Pancreas (tissue), 10 donors: ENCODE data around the gene ATXN1. TPM values are rescaled to one million over a fixed set of nuclear protein-coding genes. Genes with fewer than 3 reads are reported as not detected.

ENCODE experiments used
- ATAC-seq, 4 donors: fragments of 200-7000 bp; cut with Tn5 transposase; one replicate each; pipeline versions ENCODE4 v1.8.0 to v1.9.1; 2020; ENCODE audit warnings: mild to moderate bottlenecking in 4 of 4, moderate library complexity in 4 of 4
- DNase-seq, 6 donors: peaks; one replicate each; pipeline ENCODE4 v3.0.0-alpha.2; 2020
- FAIRE-seq: peaks from 2 replicates; lab custom pipeline; 2012; peaks lifted over from hg19 to GRCh38; lab: Jason Lieb, UNC
- H3K27ac ChIP-seq, 4 donors: fragments of 200-600 bp; sonication (generic); 1 replicate in 3 of 4; 2 replicates in 1 of 4; pipeline versions ENCODE4 v1.5.0 to v1.8.0; 2020
- H3K27me3 ChIP-seq, 4 donors: fragments of 200-600 bp; one replicate each; pipeline ENCODE4 v1.8.0; 2021
- H3K36me3 ChIP-seq, 3 donors: fragments of 200-600 bp; sonication (generic) in 1 of 3; one replicate each; pipeline versions ENCODE4 v1.5.0 to v1.8.0; 2020 to 2021
- H3K4me1 ChIP-seq, 3 donors: fragments of 200-600 bp; one replicate each; pipeline ENCODE4 v1.8.0; 2021
- H3K4me3 ChIP-seq, 4 donors: fragments of 200-600 bp; sonication (generic) in 2 of 4; one replicate each; pipeline versions ENCODE4 v1.5.0 to v1.8.0; 2020 to 2021
- H3K9me3 ChIP-seq, 4 donors: fragments of 200-600 bp; one replicate each; pipeline ENCODE4 v1.8.0; 2021
- CTCF ChIP-seq, 4 donors: fragments of 200-600 bp; sonication (generic) in 3 of 4; IDR thresholded peaks; one replicate each; pipeline versions ENCODE4 v1.5.0 to v1.8.0; 2021; ENCODE audit warnings: antibody characterized with exemption in 4 of 4
- WGBS, 2 donors: extraction: QIAGEN DNeasy Blood & Tissue Kit; methylation state at CpG; one replicate each; pipeline ENCODE4 v1.1.7; 2013; 5-methylcytosine and 5-hydroxymethylcytosine counted together
- intact Hi-C, 3 donors: fragments of 100-400 bp; cut with DNase I; formaldehyde crosslinking; loops; one replicate each; pipeline versions ENCODE4 v1.11.1 to v1.14.2; 2022
- polyA plus RNA-seq, 2 donors: library from polyadenylated mRNA; stranded (reverse); fragments of 200-250 nt; gene quantifications; one replicate each; pipeline ENCODE4 v1.2.3, GENCODE V29; 2013
- total RNA-seq, 6 donors: library from RNA; stranded (reverse); fragmentation: NEBNext Ultra II Directional in 4 of 6; extraction: Animal tissue kit (Norgen Biotek cat#: 25700) in 4 of 6; gene quantifications; one replicate each; pipeline versions ENCODE4 v1.2.1 to v1.2.4, GENCODE V29; 2021 to 2023
- donor health status: healthy with polysubstance abuse.
- donor health status: DM: no; HTN: no; CAD: no; lungs with moderate emphysema.
- donor health status: DM: no; HTN: no; CAD: no.
- donor health status: control.
- donor health status: control.
- donor health status: Bipolar disorder and iron deficiency.
- donor health status: DM: yes; HTN: yes; CAD: no.
- donor health status: DM: no; HTN: no; CAD: no.
- donor health status: DM: no; HTN: no; CAD: no.
- donor health status: DM: yes; HTN: yes; CAD: no.

The ATXN1 gene
- total and polyA plus RNA-seq, 8 donors, result 4.9 to 38.6 (median 20.5) TPM

GRCh38 chr6:16363749-16364148 lies 397.5 kb downstream of the ATXN1 start:
- no peak for FAIRE-seq
- DNase-seq, result no peak
- no peaks in the 10 kb centered on the region for H3K27me3 ChIP-seq
- WGBS, 2 donors, result 50 to 64% methylated on average over 4 of the region's 4 CpGs
- no peak for ATAC-seq
- peaks cover 0 to 4% (median 0%) of the 10 kb centered on the region in 3 donors for H3K4me1 ChIP-seq
- no peak overlapping the region for H3K4me3 ChIP-seq
- H3K36me3 ChIP-seq, result no peaks in the 10 kb centered on the region
- intact Hi-C loops, result no loop called here
- no peaks in the 10 kb centered on the region for H3K9me3 ChIP-seq
- no peak overlapping the region for H3K27ac ChIP-seq
- no peak for TF ChIP-seq CTCF (IDR thresholded peaks at IDR 0.05)

- peaks cover 0 to 4% (median 0%) of the 10 kb centered on the region in 3 donors for H3K4me1 ChIP-seq
- H3K27me3 ChIP-seq, result no peaks in the 10 kb centered on the region
- 91 to 95% methylated on average over 4 of the region's 4 CpGs for WGBS, 2 donors
- intact Hi-C loops, result no loop called here
- FAIRE-seq (no peak), ATAC-seq (no peak), DNase-seq (no peak)
- no peak for TF ChIP-seq CTCF (IDR thresholded peaks at IDR 0.05)
- H3K27ac ChIP-seq, result no peak overlapping the region
- no peak overlapping the region for H3K4me3 ChIP-seq
- H3K9me3 ChIP-seq, result no peaks in the 10 kb centered on the region
- H3K36me3 ChIP-seq, result no peaks in the 10 kb centered on the region
Measured at GRCh38 chr6:16362819-16363589, 398.3 kb downstream of the ATXN1 start.

GRCh38 chr6:16362296-16362695 lies 399.0 kb downstream of the ATXN1 start:
- DNase-seq (no peak), FAIRE-seq (no peak), ATAC-seq (no peak)
- no peaks in the 10 kb centered on the region for H3K36me3 ChIP-seq
- H3K27me3 ChIP-seq, result no peaks in the 10 kb centered on the region
- no peak overlapping the region for H3K27ac ChIP-seq
- H3K4me3 ChIP-seq, result no peak overlapping the region
- no peak for TF ChIP-seq CTCF (IDR thresholded peaks at IDR 0.05)
- peaks cover 0 to 4% (median 0%) of the 10 kb centered on the region in 3 donors for H3K4me1 ChIP-seq
- 91 to 93% methylated on average over 11 of the region's 11 CpGs for WGBS, 2 donors
- no peaks in the 10 kb centered on the region for H3K9me3 ChIP-seq
- intact Hi-C loops, result no loop called here

- no peak for TF ChIP-seq CTCF (IDR thresholded peaks at IDR 0.05)
- DNase-seq (no peak), ATAC-seq (no peak), FAIRE-seq (no peak)
- Histone ChIP-seq H3K9me3 (no peaks in the 10 kb centered on the region), H3K27ac (no peak overlapping the region), H3K4me1 (peaks cover 0 to 1% (median 0%) of the 10 kb centered on the region in 3 donors), H3K4me3 (no peak overlapping the region), H3K27me3 (no peaks in the 10 kb centered on the region), H3K36me3 (no peaks in the 10 kb centered on the region)
- WGBS, 2 donors, result 79 to 89% methylated on average over 8 of the region's 8 CpGs
- intact Hi-C loops, result no loop called here
Measured at GRCh38 chr6:16361861-16362260, 399.4 kb downstream of the ATXN1 start.

- H3K36me3 ChIP-seq, result no peaks in the 10 kb centered on the region
- no peaks in the 10 kb centered on the region for H3K9me3 ChIP-seq
- no peaks in the 10 kb centered on the region for H3K4me1 ChIP-seq
- H3K27me3 ChIP-seq, result no peaks in the 10 kb centered on the region
- no peak for ATAC-seq
- DNase-seq, result no peak
- H3K27ac ChIP-seq, result no peak overlapping the region
- intact Hi-C loops, result no loop called here
- 88 to 97% methylated on average over 4 of the region's 4 CpGs for WGBS, 2 donors
- FAIRE-seq, result no peak
- no peak for TF ChIP-seq CTCF (IDR thresholded peaks at IDR 0.05)
- H3K4me3 ChIP-seq, result no peak overlapping the region
Measured at GRCh38 chr6:16361121-16361520, 400.1 kb downstream of the ATXN1 start.
